ENCODE measurements around the gene PRMT9. TPM values are rescaled to one million over a fixed set of nuclear protein-coding genes. Genes with fewer than 3 reads are reported as not detected.

The PRMT9 gene
- total and polyA plus RNA-seq, 2 donors (not counting 1 experiment from before 2014, with no cell fraction given), result 5.6 to 11.0 TPM

GRCh38 chr4:147678796-147679549, 5.0 kb downstream of the PRMT9 start:
- H3K4me1 ChIP-seq (ENCODE audit: control insufficient read depth in 2 of 2, insufficient read depth in 2 of 2, low read length in 2 of 2), result peaks cover 8 to 11% of the 10 kb centered on the region in 2 donors
- no peaks in the 10 kb centered on the region for H3K27me3 ChIP-seq (replicated peaks in 1 of 4; ENCODE audit: control extremely low read depth in 1 of 4, control insufficient read depth in 3 of 4, insufficient read depth in 4 of 4, low read length in 3 of 4)
- Mint-ChIP-seq H3K4me3 (no peak overlapping the region), H3K9me3 (ENCODE audit: insufficient read depth) (no peaks in the 10 kb centered on the region), H3K27me3 (no peaks in the 10 kb centered on the region), H3K27ac (no peak overlapping the region), H3K4me1 (peaks cover 21% of the 10 kb centered on the region)
- H3K9me3 ChIP-seq (ENCODE audit: control extremely low read depth in 1 of 3, control insufficient read depth in 2 of 3, insufficient read depth in 1 of 3, low read length in 2 of 3), result no peaks in the 10 kb centered on the region
- H3K27ac ChIP-seq (ENCODE audit: low read length in 2 of 2), result no peak overlapping the region
- H3K4me2 ChIP-seq (replicated peaks; ENCODE audit: low read depth, low read length, poor library complexity, severe bottlenecking), result no peak overlapping the region
- ATAC-seq (ENCODE audit: low read depth), result no peak
- intact Hi-C loops (cut with micrococcal nuclease), result no loop called here
- H3K9ac ChIP-seq (ENCODE audit: low read length), result no peak overlapping the region
- 95% methylated on average over 4 of the region's 12 CpGs for WGBS (ENCODE audit: insufficient coverage)
- no peak for TF ChIP-seq CTCF (IDR thresholded peaks at IDR 0.05)
- TF ChIP-seq EZH2 (IDR thresholded peaks at IDR 0.05; ENCODE audit: borderline replicate concordance, insufficient read depth, low read depth, low read length, poor library complexity, severe bottlenecking), result no peak
- peaks cover 6% of the 10 kb centered on the region for H3K79me2 ChIP-seq (ENCODE audit: control insufficient read depth, insufficient read depth, low read length)
- no peaks in the 10 kb centered on the region for H4K20me1 ChIP-seq (ENCODE audit: control insufficient read depth, insufficient read depth, low read length, poor library complexity, severe bottlenecking)
- POLR2A ChIA-PET, result no interaction called here
- no peak overlapping the region for H3K4me3 ChIP-seq (ENCODE audit: control extremely low read depth in 1 of 5, extremely low read depth in 1 of 5, insufficient read depth in 1 of 5, low read depth in 2 of 5, low read length in 4 of 5)
- H2AFZ ChIP-seq (ENCODE audit: insufficient read depth, low read depth, low read length, poor library complexity, severe bottlenecking), result no peak overlapping the region
- CTCF ChIA-PET, result no interaction called here
- peaks cover 0 to 15% of the 10 kb centered on the region in 2 experiments for H3K36me3 ChIP-seq (replicated peaks in 1 of 2; ENCODE audit: control extremely low read depth in 1 of 2, control insufficient read depth in 1 of 2, extremely low read depth in 1 of 2, insufficient read depth in 2 of 2, low read length in 1 of 2)
- no peak for DNase-seq

GRCh38 chr4:147678106-147678505, 5.9 kb downstream of the PRMT9 start:
- no peak overlapping the region for H3K9ac ChIP-seq (ENCODE audit: low read length)
- POLR2A ChIA-PET, result no interaction called here
- H4K20me1 ChIP-seq (ENCODE audit: control insufficient read depth, insufficient read depth, low read length, poor library complexity, severe bottlenecking), result no peaks in the 10 kb centered on the region
- peaks cover 14% of the 10 kb centered on the region for H3K4me1 Mint-ChIP-seq
- H3K4me3 ChIP-seq (ENCODE audit: control extremely low read depth in 1 of 5, extremely low read depth in 1 of 5, insufficient read depth in 1 of 5, low read depth in 2 of 5, low read length in 4 of 5), result no peak overlapping the region
- peaks cover 6 to 7% of the 10 kb centered on the region in 2 donors for H3K4me1 ChIP-seq (ENCODE audit: control insufficient read depth in 2 of 2, insufficient read depth in 2 of 2, low read length in 2 of 2)
- TF ChIP-seq EZH2 (IDR thresholded peaks at IDR 0.05; ENCODE audit: borderline replicate concordance, insufficient read depth, low read depth, low read length, poor library complexity, severe bottlenecking), result no peak
- no peak for TF ChIP-seq CTCF (IDR thresholded peaks at IDR 0.05)
- WGBS (ENCODE audit: insufficient coverage), result 79% methylated on average over 2 of the region's 5 CpGs
- H3K79me2 ChIP-seq (ENCODE audit: control insufficient read depth, insufficient read depth, low read length), result no peaks in the 10 kb centered on the region
- H3K27me3 Mint-ChIP-seq, result no peaks in the 10 kb centered on the region
- CTCF ChIA-PET, result no interaction called here
- DNase-seq, result no peak
- H3K4me2 ChIP-seq (replicated peaks; ENCODE audit: low read depth, low read length, poor library complexity, severe bottlenecking), result no peak overlapping the region
- H3K9me3 Mint-ChIP-seq (ENCODE audit: insufficient read depth), result no peaks in the 10 kb centered on the region
- no peak overlapping the region for H3K4me3 Mint-ChIP-seq
- H3K27me3 ChIP-seq (replicated peaks in 1 of 4; ENCODE audit: control extremely low read depth in 1 of 4, control insufficient read depth in 3 of 4, insufficient read depth in 4 of 4, low read length in 3 of 4), result no peaks in the 10 kb centered on the region
- no peak overlapping the region for H3K27ac Mint-ChIP-seq
- H3K27ac ChIP-seq (ENCODE audit: low read length in 2 of 2), result no peak overlapping the region
- ATAC-seq (ENCODE audit: low read depth), result no peak
- intact Hi-C loops (cut with micrococcal nuclease), result no loop called here
- H3K9me3 ChIP-seq (ENCODE audit: control extremely low read depth in 1 of 3, control insufficient read depth in 2 of 3, insufficient read depth in 1 of 3, low read length in 2 of 3), result no peaks in the 10 kb centered on the region
- H3K36me3 ChIP-seq (replicated peaks in 1 of 2; ENCODE audit: control extremely low read depth in 1 of 2, control insufficient read depth in 1 of 2, extremely low read depth in 1 of 2, insufficient read depth in 2 of 2, low read length in 1 of 2), result peaks cover 3 to 15% of the 10 kb centered on the region in 2 experiments
- no peak overlapping the region for H2AFZ ChIP-seq (ENCODE audit: insufficient read depth, low read depth, low read length, poor library complexity, severe bottlenecking)

All from B cell (primary cell).